Measurements from ENCODE around the gene VAT1L. TPM values are rescaled to one million over a fixed set of nuclear protein-coding genes. Genes with fewer than 3 reads are reported as not detected.

The VAT1L gene
- total RNA-seq, 4 donors from 2014 or later: 0.53 to 2.5 (median 0.92) TPM

DNA sequence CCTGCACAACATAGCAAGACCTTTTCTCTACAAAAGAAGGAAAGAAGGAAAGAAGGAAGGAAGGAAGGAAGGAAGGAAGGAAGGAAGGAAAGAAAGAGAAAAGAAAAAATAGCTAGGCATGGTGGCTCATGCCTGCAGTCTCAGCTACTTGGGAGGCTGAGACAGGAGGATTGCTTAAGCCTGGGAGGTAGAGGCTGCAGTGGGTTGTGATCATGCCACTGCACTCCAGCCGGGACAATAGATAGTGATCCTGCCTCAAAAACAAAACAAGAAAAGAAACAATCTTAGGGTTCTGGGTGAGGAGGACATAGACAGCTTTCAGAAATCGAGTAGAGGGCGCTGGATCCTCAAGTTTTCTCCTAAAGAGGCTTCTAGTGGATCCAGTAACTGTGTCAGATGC lies 174.3 kb downstream of the VAT1L start:
- TF ChIP-seq, protein P1, sequence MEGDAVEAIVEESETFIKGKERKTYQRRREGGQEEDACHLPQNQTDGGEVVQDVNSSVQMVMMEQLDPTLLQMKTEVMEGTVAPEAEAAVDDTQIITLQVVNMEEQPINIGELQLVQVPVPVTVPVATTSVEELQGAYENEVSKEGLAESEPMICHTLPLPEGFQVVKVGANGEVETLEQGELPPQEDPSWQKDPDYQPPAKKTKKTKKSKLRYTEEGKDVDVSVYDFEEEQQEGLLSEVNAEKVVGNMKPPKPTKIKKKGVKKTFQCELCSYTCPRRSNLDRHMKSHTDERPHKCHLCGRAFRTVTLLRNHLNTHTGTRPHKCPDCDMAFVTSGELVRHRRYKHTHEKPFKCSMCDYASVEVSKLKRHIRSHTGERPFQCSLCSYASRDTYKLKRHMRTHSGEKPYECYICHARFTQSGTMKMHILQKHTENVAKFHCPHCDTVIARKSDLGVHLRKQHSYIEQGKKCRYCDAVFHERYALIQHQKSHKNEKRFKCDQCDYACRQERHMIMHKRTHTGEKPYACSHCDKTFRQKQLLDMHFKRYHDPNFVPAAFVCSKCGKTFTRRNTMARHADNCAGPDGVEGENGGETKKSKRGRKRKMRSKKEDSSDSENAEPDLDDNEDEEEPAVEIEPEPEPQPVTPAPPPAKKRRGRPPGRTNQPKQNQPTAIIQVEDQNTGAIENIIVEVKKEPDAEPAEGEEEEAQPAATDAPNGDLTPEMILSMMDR (IDR thresholded peaks at IDR 0.05): no peak
- no peak for TF ChIP-seq POLR2A (IDR thresholded peaks at IDR 0.05)
- no peak overlapping the region for H3K4me3 ChIP-seq

DNA sequence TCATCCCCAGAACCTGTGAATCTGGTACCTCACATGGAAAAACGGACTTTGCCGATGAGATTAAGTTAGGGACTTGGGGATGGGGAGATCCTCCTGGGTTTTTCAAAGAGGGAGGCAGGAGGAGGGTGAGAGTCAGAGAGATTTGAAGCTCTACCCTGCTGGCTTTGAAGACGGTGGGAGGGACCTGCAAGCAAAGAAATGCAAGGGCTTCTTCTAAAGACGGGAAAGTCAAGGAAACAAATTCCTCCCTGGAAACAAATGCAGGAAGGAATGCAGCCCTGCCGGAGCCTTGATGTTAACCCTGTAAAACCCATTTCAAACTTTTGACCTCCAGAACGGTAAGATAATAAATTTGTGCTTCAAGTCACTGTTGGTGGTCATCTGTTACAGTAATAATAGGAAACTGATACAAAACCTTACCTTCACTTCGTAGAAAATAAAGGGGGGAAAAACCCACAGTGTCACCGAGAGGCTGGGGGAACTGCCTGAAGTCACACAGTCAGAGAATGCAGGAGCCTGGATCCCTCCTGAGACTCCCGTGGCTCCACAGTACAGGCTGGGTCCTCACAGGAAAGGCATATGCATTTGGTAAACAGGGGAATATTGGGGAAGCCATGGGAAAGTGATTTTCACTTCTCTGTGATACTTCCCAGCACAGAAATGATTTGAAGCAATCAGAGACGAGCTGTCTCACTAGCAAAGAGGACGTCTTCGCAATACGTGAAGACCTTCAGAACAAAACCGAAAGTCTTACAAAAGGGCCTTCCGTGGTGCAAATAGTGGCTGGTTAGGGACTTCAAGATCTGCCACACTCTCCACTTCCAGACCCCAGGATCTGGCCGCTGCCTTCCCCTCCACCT lies 175.1 kb downstream of the VAT1L start:
- H3K27ac ChIP-seq: no peak overlapping the region

More for the DNA sequence above, 174.3 kb downstream of the VAT1L start:
- DNase-seq: no peak
- Histone ChIP-seq H3K27ac (no peak overlapping the region), H3K36me3 (no peaks in the 10 kb centered on the region), H3K27me3 (no peaks in the 10 kb centered on the region), H3K4me1 (no peaks in the 10 kb centered on the region), H3K9me3 (no peaks in the 10 kb centered on the region)

DNA sequence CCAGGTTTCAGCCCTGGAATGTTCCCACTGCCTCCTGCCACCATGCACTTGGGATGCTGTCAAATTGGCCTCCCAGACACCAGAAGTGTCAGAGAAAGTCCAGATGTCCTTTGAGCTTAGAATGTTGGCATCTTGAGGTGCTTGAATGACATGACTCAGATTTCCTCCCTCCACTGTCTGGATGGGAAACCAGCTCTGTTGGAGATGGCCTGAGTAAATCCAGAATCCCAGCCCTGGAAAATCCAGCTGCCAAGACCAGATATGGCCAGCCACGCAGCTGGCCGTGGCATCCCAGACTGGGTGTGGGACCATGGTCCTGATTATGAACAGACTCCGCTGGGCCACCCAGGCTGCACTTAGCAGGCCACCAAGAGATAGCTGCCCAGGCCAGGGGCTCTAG lies 177.0 kb downstream of the VAT1L start:
- Histone ChIP-seq H3K9me3 (no peaks in the 10 kb centered on the region), H3K4me1 (no peaks in the 10 kb centered on the region), H3K4me3 (no peak overlapping the region), H3K36me3 (no peaks in the 10 kb centered on the region), H3K27me3 (no peaks in the 10 kb centered on the region), H3K27ac (no peak overlapping the region)
- no peak for TF ChIP-seq POLR2A (IDR thresholded peaks at IDR 0.05)
- TF ChIP-seq, protein P1 (IDR thresholded peaks at IDR 0.05): no peak
- no peak for DNase-seq

More for the DNA sequence above, 175.1 kb downstream of the VAT1L start:
- no peak for DNase-seq
- TF ChIP-seq, protein P1 (IDR thresholded peaks at IDR 0.05): no peak
- TF ChIP-seq POLR2A (IDR thresholded peaks at IDR 0.05): no peak
- no peaks in the 10 kb centered on the region for H3K9me3 ChIP-seq
- peak overlapping the region in 1 of 4 donors; percentile 17 for H3K4me3 ChIP-seq
- H3K27me3 ChIP-seq: no peaks in the 10 kb centered on the region
- no peaks in the 10 kb centered on the region for H3K36me3 ChIP-seq
- H3K4me1 ChIP-seq: no peaks in the 10 kb centered on the region

DNA sequence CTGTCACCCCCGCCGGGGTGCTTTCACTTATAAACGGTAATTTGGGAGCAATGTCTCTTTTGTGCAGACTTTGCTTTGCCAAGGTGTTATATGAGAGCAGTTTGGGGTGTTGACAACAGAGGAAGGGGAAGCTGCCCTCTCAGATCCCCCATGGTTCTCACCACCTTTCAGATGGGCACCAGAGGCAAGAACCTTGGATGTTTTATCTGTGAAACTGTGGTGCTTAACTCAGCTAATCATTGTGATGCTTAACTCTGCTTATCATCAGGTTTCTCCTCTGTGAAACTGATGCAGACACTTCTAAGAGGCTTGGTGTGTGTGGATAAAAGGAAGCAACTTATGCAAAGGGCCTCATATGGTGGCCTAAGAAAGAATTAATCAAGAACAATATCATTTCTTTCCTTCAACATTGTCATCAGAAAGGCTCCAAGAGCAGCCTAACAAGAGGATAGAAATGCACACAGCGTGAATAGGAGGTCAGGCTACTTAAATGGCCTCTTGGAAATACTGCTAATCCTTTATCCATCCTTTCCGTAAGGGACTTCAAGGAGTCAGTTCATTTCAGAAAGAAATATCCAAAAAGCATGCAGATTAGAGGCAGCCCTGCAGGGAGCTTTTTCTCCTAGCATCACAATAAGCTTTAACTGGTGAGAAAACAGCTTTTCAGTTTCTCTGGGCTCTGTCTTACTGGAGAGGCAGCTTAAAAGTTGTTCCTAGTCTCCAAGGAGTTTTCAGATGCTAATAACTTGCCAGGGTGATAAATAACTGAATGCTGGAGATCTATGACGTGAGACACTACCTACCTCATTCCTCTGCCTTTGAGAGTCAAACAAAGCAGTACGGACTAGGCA lies 178.9 kb downstream of the VAT1L start:
- H3K4me3 ChIP-seq: no peak overlapping the region
- TF ChIP-seq, protein P1 (IDR thresholded peaks at IDR 0.05): no peak
- TF ChIP-seq POLR2A (IDR thresholded peaks at IDR 0.05): no peak
- H3K9me3 ChIP-seq: no peaks in the 10 kb centered on the region
- H3K27me3 ChIP-seq: no peaks in the 10 kb centered on the region
- no peak for DNase-seq
- H3K27ac ChIP-seq: no peak overlapping the region
- no peaks in the 10 kb centered on the region for H3K4me1 ChIP-seq
- H3K36me3 ChIP-seq: no peaks in the 10 kb centered on the region

DNA sequence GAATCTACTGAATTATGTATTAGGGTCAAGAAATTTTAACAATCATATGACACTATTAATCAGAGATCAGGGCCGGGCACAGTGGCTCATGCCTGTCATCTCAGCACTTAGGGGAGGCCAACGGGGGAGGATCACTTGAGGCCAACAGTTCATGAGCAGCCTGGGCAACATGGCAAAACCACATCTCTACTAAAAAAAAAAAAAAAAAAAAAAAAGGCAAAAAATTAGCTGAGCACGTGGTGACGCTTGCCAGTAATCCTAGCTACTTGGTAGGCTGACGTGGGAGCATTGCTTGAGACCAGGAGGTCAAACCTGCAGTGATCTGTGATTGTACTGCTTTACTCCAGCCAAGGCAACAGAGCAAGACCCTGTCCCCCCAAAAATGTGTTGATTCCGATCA lies 181.5 kb downstream of the VAT1L start:
- no peak for DNase-seq
- Histone ChIP-seq H3K9me3 (no peaks in the 10 kb centered on the region), H3K36me3 (no peaks in the 10 kb centered on the region), H3K27ac (no peak overlapping the region), H3K4me3 (no peak overlapping the region), H3K27me3 (no peaks in the 10 kb centered on the region), H3K4me1 (no peaks in the 10 kb centered on the region)
- TF ChIP-seq, protein P1 (IDR thresholded peaks at IDR 0.05): no peak
- no peak for TF ChIP-seq POLR2A (IDR thresholded peaks at IDR 0.05)

All from Peyer's patch (tissue), 4 donors.